Measurements from ENCODE around the gene DIP2A. TPM values are rescaled to one million over a fixed set of nuclear protein-coding genes. Genes with fewer than 3 reads are reported as not detected.

DIP2A gene
- total and polyA plus RNA-seq, 2 experiments from 2014 or later: 18.5 to 36.3 TPM

DNA sequence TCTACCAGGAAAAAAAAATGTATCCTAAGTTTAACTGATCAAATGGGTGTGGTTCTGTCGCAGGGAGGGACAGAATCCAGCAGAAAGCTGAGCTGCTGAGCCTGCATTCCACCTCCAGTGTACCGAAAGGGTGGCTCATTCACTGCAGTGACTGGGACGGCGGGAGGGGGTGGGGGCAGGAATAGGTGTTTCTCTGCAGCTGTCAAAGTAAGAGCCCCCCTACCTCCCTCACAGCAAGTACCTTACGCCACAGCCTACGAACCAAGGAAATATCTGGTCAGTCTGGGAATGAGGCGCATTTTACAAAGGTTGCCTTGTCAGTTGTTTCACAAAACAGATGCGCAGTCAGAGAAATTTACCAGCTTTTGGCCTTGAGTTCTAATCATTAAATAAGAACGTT lies 144.5 kb downstream of the DIP2A start:
- Histone ChIP-seq H3K79me2 (replicated peaks; ENCODE audit: insufficient read depth) (no peaks in the 10 kb centered on the region), H3K36me3 (ENCODE audit: insufficient read depth) (no peaks in the 10 kb centered on the region), H3F3A (replicated peaks; ENCODE audit: low read depth) (no peaks in the 10 kb centered on the region), H3K27me3 (ENCODE audit: insufficient read depth) (no peaks in the 10 kb centered on the region), H4K20me1 (replicated peaks; ENCODE audit: insufficient read depth) (no peaks in the 10 kb centered on the region), H3K27ac (ENCODE audit: low read depth) (no peak overlapping the region), H3K4me3 (no peak overlapping the region), H3K4me2 (peak overlapping the region; percentile 64; the same call in 1 of the 2 replicates), H3K9me2 (ENCODE audit: insufficient read depth) (no peaks in the 10 kb centered on the region), H3K4me1 (ENCODE audit: insufficient read depth) (peaks cover 31% of the 10 kb centered on the region), H2AFZ (no peak overlapping the region)
- DNase-seq (ENCODE audit: low spot score): peak; percentile 77
- H3K4me1 Mint-ChIP-seq: peaks cover 31% of the 10 kb centered on the region
- H3K36me3 Mint-ChIP-seq (ENCODE audit: low read depth): no peaks in the 10 kb centered on the region
- no peak overlapping the region; the same call in 2 of the 3 replicates for H3K4me3 Mint-ChIP-seq
- H3K27ac Mint-ChIP-seq: no peak overlapping the region
- ATAC-seq: peak; percentile 69
- TF ChIP-seq POLR2AphosphoS5 (IDR thresholded peaks at IDR 0.05; ENCODE audit: low read depth) (no peak), EZH2 (IDR thresholded peaks at IDR 0.05; ENCODE audit: low read depth, unreplicated experiment) (no peak), STAT1 (IDR thresholded peaks at IDR 0.05; ENCODE audit: unreplicated experiment) (no peak), ZNF331 (CRISPR knock-in tag; IDR thresholded peaks at IDR 0.05; ENCODE audit: low read depth) (peak; percentile 51; the same call in 1 of the 2 replicates), ZNF114 (CRISPR knock-in tag; IDR thresholded peaks at IDR 0.05) (no peak)
- no peaks in the 10 kb centered on the region for H3K9me3 Mint-ChIP-seq
- no peaks in the 10 kb centered on the region for H3K27me3 Mint-ChIP-seq (ENCODE audit: insufficient read depth, low read depth, poor library complexity)

DNA sequence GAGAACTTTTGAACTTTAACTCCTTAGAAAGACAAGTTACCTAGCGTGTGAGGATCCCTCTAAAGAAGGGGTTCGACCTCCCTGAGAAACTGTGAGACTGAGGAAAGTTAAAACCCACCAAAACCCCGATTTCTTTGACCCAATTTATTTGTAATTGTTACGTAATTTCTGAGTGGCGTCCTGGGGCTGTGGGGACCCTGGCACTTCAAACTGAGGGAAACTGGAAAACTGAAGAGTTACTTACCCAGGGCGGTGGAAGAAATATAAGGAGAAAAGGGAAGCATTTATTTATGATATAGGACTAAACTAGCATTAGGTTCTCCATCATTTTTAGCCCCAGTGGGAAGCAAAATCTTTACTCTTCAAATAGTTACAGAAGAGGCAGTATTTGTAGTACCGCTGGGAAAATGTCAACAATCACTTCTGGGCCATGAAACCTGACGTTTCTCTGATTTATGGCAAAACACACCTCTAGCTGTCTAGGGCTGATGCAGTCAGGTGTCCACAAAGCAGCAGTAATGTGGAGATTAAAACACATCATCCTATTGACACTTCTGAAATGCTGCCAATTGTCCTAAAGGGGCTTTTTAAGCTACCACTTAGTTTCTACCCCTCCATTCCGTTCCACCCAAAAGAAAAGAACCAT lies 145.8 kb downstream of the DIP2A start:
- Mint-ChIP-seq H3K4me1 (peaks cover 31% of the 10 kb centered on the region), H3K27ac (no peak overlapping the region), H3K4me3 (no peak overlapping the region), H3K27me3 (ENCODE audit: insufficient read depth, low read depth, poor library complexity) (no peaks in the 10 kb centered on the region), H3K36me3 (ENCODE audit: low read depth) (no peaks in the 10 kb centered on the region), H3K9me3 (no peaks in the 10 kb centered on the region)
- no peaks in the 10 kb centered on the region for H3K27me3 ChIP-seq (ENCODE audit: insufficient read depth)
- H4K20me1 ChIP-seq (replicated peaks; ENCODE audit: insufficient read depth): no peaks in the 10 kb centered on the region
- ATAC-seq (no peak), DNase-seq (ENCODE audit: low spot score) (no peak)
- H3K36me3 ChIP-seq (ENCODE audit: insufficient read depth): no peaks in the 10 kb centered on the region
- H3K4me3 ChIP-seq: no peak overlapping the region
- peak overlapping the region; percentile 60 for H3K4me2 ChIP-seq
- peak overlapping the region; percentile 91 for H2AFZ ChIP-seq
- no peaks in the 10 kb centered on the region for H3K79me2 ChIP-seq (replicated peaks; ENCODE audit: insufficient read depth)
- no peaks in the 10 kb centered on the region for H3F3A ChIP-seq (replicated peaks; ENCODE audit: low read depth)
- no peak for TF ChIP-seq EZH2phosphoT487 (IDR thresholded peaks at IDR 0.05; ENCODE audit: unreplicated experiment)
- no peak for TF ChIP-seq ZNF331 (CRISPR knock-in tag; IDR thresholded peaks at IDR 0.05; ENCODE audit: low read depth)
- no peak for TF ChIP-seq ZNF114 (CRISPR knock-in tag; IDR thresholded peaks at IDR 0.05)
- H3K4me1 ChIP-seq (ENCODE audit: insufficient read depth): peaks cover 31% of the 10 kb centered on the region
- no peaks in the 10 kb centered on the region for H3K9me2 ChIP-seq (ENCODE audit: insufficient read depth)
- H3K27ac ChIP-seq (ENCODE audit: low read depth): no peak overlapping the region

DNA sequence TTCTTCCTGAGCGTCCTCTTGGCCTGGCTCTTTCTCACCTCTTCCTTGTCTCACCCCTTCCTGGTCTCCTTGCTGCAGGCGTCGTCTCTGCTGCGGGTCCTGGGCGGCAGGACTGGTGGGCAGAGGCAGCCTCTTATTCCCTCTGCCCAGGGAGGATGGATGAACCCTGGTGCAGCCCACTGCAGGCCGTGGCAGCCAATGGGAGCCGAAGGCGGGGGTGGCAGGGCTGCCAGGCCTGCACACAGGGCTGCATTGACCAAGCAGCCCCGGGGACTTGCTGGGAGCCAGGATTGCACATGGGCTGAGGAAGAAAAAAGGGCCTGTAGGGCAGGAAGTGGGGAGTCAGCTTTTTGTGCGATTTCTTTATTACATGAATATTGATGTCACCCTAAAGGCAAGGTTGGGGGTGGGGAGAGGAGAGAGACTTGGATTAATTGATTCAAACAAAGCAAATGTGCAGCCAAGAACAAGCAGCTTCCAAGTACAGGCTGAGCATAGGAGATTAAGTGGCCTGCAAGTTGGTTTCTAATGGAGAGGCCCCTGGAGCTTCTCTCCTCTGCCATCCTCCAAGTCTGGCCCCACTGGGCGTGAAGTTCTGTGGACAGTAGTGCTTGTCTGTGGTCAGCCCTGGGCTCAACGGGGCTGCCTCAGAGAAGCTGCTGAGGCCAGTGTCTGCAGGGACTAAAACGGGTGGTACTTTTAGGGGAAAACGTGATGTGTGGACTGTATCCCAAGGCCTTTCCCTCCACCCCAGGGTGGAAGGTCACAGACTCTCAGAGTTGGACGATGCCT lies 146.5 kb downstream of the DIP2A start, which contains the start of gene S100B:
Gene S100B, minus strand, starts transcription at position 108 of the 792 bp plus-strand sequence. CDS start 2,667 bp downstream, outside the sequence.
- Mint-ChIP-seq H3K27ac (no peak within 1 kb of the TSS), H3K36me3 (ENCODE audit: low read depth) (no peaks in the 10 kb centered on the region), H3K27me3 (ENCODE audit: insufficient read depth, low read depth, poor library complexity) (no peaks in the 10 kb centered on the region), H3K4me3 (no peak within 1 kb of the TSS), H3K4me1 (peaks cover 31% of the 10 kb centered on the region), H3K9me3 (peaks cover under 1% of the 10 kb centered on the region; the same call in 2 of the 3 replicates)
- peak; percentile 93 for ATAC-seq
- no peaks in the 10 kb centered on the region for H3K27me3 ChIP-seq (ENCODE audit: insufficient read depth)
- H3K4me3 ChIP-seq: no peak within 1 kb of the TSS
- H4K20me1 ChIP-seq (replicated peaks; ENCODE audit: insufficient read depth): no peaks in the 10 kb centered on the region
- no peaks in the 10 kb centered on the region for H3K36me3 ChIP-seq (ENCODE audit: insufficient read depth)
- peak; percentile 33 for DNase-seq (ENCODE audit: low spot score)
- H3K4me2 ChIP-seq: peak within 1 kb of the TSS; percentile 60
- H3K79me2 ChIP-seq (replicated peaks; ENCODE audit: insufficient read depth): no peaks in the 10 kb centered on the region
- no peak within 1 kb of the TSS for H3K27ac ChIP-seq (ENCODE audit: low read depth)
- peak within 1 kb of the TSS; percentile 91 for H2AFZ ChIP-seq
- H3K9me2 ChIP-seq (ENCODE audit: insufficient read depth): no peaks in the 10 kb centered on the region
- H3F3A ChIP-seq (replicated peaks; ENCODE audit: low read depth): no peaks in the 10 kb centered on the region
- H3K4me1 ChIP-seq (ENCODE audit: insufficient read depth): peaks cover 31% of the 10 kb centered on the region
- TF ChIP-seq, protein P1, sequence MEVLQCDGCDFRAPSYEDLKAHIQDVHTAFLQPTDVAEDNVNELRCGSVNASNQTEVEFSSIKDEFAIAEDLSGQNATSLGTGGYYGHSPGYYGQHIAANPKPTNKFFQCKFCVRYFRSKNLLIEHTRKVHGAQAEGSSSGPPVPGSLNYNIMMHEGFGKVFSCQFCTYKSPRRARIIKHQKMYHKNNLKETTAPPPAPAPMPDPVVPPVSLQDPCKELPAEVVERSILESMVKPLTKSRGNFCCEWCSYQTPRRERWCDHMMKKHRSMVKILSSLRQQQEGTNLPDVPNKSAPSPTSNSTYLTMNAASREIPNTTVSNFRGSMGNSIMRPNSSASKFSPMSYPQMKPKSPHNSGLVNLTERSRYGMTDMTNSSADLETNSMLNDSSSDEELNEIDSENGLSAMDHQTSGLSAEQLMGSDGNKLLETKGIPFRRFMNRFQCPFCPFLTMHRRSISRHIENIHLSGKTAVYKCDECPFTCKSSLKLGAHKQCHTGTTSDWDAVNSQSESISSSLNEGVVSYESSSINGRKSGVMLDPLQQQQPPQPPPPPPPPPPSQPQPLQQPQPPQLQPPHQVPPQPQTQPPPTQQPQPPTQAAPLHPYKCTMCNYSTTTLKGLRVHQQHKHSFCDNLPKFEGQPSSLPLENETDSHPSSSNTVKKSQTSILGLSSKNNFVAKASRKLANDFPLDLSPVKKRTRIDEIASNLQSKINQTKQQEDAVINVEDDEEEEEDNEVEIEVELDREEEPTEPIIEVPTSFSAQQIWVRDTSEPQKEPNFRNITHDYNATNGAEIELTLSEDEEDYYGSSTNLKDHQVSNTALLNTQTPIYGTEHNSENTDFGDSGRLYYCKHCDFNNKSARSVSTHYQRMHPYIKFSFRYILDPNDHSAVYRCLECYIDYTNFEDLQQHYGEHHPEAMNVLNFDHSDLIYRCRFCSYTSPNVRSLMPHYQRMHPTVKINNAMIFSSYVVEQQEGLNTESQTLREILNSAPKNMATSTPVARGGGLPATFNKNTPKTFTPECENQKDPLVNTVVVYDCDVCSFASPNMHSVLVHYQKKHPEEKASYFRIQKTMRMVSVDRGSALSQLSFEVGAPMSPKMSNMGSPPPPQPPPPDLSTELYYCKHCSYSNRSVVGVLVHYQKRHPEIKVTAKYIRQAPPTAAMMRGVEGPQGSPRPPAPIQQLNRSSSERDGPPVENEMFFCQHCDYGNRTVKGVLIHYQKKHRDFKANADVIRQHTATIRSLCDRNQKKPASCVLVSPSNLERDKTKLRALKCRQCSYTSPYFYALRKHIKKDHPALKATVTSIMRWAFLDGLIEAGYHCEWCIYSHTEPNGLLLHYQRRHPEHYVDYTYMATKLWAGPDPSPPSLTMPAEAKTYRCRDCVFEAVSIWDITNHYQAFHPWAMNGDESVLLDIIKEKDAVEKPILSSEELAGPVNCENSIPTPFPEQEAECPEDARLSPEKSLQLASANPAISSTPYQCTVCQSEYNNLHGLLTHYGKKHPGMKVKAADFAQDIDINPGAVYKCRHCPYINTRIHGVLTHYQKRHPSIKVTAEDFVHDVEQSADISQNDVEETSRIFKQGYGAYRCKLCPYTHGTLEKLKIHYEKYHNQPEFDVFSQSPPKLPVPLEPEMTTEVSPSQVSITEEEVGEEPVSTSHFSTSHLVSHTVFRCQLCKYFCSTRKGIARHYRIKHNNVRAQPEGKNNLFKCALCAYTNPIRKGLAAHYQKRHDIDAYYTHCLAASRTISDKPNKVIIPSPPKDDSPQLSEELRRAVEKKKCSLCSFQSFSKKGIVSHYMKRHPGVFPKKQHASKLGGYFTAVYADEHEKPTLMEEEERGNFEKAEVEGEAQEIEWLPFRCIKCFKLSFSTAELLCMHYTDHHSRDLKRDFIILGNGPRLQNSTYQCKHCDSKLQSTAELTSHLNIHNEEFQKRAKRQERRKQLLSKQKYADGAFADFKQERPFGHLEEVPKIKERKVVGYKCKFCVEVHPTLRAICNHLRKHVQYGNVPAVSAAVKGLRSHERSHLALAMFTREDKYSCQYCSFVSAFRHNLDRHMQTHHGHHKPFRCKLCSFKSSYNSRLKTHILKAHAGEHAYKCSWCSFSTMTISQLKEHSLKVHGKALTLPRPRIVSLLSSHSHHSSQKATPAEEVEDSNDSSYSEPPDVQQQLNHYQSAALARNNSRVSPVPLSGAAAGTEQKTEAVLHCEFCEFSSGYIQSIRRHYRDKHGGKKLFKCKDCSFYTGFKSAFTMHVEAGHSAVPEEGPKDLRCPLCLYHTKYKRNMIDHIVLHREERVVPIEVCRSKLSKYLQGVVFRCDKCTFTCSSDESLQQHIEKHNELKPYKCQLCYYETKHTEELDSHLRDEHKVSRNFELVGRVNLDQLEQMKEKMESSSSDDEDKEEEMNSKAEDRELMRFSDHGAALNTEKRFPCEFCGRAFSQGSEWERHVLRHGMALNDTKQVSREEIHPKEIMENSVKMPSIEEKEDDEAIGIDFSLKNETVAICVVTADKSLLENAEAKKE (CRISPR knock-in tag; IDR thresholded peaks at IDR 0.05): no peak
- no peak for TF ChIP-seq EZH2 (IDR thresholded peaks at IDR 0.05; ENCODE audit: low read depth, unreplicated experiment)
- no peak for TF ChIP-seq JUNB (IDR thresholded peaks at IDR 0.05; ENCODE audit: unreplicated experiment)
- no peak for TF ChIP-seq EZH2phosphoT487 (IDR thresholded peaks at IDR 0.05; ENCODE audit: unreplicated experiment)

All from GM23338 (cell line).